Measurements from ENCODE around the gene HELZ. TPM values are rescaled to one million over a fixed set of nuclear protein-coding genes. Genes with fewer than 3 reads are reported as not detected.
"Not testable (repeated sequence)": the region's sequence is repeated elsewhere in the genome, so short reads cannot be mapped to it uniquely, and the experiment has no call there.

The HELZ gene
- total RNA-seq, 1 experiment from 2014 or later = 22.9 TPM

DNA sequence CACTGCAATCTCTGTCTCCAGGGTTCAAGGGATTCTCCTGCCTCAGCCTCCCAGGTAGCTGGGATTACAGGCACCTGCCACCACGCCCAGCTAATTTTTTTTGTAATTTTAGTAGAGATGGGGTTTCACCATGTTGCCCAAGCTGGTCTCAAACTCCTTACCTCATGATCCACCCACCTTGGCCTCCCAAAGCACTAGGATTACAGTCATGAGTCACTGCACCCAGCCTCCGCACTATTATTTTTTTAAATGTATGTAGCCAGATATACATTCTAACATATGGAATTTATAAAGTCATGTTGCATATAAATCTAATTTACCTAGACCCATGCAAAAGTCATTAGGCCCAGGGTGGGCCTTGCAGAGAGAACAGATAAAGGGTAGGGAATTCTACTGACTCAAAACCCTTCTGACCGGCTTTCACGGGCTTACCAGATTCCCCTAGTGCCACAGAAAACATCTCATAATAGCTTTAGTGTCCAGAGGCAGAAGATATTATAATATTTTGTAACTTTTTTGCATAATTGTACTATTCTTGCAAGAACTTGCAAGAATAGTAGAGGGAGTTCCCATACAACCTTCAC lies 20.5 kb upstream of the HELZ start:
- no peak for DNase-seq (ENCODE audit: low spot score)

GRCh38 chr17:67262435-67263117 lies 17.6 kb upstream of the HELZ start:
- DNase-seq (ENCODE audit: low spot score) = no peak

DNA sequence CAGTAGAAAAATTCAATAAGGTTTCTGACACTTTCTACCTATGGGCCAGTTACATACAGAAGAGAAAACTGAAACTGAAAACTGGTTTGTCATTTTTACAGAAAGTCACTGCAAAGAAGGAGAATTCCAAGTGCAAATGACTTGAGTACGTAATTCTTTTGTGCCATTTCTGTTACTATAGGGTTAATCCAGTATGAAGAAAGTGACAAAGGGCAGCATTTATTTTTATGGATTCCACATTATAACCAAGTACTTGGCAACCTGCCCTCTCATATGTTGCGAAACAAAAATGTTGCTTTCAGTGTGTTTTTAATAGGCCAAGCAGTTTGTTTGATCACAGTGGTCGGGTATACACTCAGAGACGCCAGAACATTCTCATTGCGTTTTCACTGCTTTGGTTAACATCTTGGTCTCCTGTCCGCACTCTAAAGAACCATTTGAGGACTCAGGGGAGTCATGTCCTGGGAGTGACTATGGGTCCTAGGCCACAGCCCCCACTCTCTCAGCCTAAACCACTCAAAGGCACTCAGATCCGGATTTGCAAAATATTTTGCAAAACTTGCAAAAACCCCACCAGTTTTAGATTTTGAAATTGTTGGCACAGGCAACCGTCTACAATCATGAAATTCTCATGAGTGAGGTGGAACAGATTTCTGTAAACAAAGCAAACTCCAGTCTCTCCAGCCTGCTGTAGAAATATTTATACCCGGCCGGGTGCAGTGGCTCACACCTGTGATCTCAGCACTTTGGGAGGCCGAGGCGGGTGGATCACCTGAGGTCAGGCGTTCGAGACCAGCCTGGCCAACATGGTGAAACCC lies 15.4 kb upstream of the HELZ start:
- DNase-seq (ENCODE audit: low spot score) = peak; percentile 33

DNA sequence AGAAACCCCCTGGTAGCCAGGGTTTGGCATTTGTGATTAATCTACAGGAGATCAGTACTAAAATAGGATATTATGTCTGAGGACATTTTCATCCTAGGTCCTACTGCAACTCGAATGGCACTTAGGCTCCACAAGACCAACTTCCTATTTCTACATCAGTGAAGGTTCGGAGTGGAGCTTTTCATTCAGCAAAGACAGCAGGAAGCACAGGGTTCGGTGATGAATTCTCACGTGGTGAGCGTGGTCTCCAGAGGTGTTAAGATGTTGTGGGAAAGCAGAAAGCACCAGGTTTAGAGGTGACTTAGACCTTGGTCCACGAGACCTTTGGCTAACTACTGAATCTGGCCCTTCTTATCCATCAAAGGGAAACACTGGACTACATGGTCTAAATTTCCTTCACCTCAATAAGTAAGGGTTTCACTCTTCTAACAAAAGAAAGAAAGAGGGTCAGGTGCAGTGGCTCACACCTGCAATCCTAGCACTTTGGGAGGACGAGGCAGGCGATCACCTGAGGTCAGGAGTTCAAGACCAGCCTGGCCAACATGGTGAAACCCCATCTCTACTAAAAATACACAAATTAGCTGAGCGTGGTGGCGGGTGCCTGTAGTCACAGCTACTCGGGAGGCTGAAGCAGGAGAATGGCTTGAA lies 13.9 kb upstream of the HELZ start:
- DNase-seq (ENCODE audit: low spot score) = no peak

- DNase-seq (ENCODE audit: low spot score) = no peak
These were observed 11.2 kb upstream of the HELZ start for GRCh38 chr17:67256075-67256732.

DNA sequence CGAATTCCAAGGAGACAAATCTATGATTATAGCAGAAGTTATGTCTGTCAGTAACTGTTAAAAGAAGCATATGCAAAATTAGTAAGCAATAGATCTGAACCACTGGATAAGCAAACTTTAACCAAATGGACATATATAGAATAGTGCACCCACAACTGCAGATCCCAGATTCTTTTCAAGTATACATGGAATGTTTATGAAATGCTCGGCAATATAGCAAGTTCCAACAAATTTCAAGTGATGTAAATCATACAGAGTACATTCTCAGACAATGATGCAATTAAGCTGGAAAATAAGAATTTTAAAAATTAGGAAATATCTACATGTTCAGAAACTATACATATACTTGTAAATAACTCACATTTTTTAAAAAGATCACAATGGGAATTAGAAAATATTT lies 8.4 kb upstream of the HELZ start:
- DNase-seq (ENCODE audit: low spot score) = no peak

GRCh38 chr17:67251586-67251985 lies 6.6 kb upstream of the HELZ start:
- not testable (repeated sequence) for DNase-seq (ENCODE audit: low spot score)

GRCh38 chr17:67248291-67248690 lies 3.3 kb upstream of the HELZ start:
- no peak for DNase-seq (ENCODE audit: low spot score)

DNA sequence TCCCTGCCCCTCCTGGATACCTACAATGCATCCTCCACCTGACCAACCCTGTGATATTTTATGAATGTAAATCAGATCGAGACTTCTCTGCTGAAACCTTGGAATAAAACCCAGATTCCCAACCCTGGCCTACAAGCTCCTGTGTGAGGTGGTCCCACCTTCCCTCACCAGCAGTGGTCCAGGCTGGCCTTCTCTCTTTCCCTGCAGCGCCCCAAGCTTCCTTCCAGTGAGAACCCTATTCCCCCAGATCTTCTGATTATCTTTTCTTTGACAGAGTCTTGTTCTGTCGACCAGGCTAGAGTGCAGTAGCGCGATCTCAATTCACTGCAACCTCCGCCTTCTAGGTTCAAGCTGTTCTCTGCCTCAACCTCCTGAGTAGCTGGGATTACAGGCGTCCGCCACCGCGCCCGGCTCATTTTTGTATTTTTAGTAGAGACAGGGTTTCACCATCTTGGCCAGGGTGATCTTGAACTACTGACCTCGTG lies 2.5 kb upstream of the HELZ start:
- no peak for DNase-seq (ENCODE audit: low spot score)

DNA sequence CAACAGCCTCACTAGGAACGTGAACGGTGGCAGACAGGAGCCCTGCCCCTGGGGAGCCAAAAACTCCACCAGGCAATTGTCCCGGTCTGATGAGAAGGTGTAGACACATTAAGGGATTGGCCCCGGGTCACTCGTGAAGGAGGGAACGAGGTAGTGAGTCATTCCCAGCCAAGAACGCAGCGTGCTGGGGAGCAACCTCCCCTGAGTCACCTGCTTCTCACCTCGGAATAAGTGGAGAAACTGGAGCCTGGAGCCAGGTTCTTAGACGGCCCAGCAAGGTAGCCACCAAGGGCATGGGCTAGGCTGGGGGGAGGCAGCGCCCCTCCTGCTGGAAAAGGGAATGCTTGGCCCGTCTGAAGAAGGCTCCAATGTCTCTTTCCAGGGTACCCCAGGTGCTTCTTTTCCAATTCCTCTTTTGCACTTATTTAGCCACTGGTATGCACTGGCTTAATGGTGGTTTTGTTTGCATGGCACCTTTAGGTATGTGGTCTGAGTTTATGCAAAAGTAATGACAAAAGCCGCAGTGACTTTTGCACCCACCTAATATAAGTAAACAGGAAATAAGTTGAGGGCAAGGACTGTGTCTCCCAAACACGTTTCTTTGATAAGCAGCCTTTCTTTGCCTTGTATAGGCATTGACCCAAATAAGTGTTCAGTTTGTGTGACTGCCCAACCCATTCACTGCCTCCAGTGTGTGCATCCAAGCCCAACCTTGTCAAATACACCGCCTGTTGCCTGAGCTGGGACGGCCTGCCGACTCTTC lies 1.8 kb upstream of the HELZ start:
- DNase-seq (ENCODE audit: low spot score) = peak; percentile 94

- DNase-seq (ENCODE audit: low spot score) = no peak
These were observed 1.3 kb upstream of the HELZ start for GRCh38 chr17:67246403-67246652.

- DNase-seq (ENCODE audit: low spot score) = peak; percentile 60
These were observed 852 bp upstream of the HELZ start for GRCh38 chr17:67245694-67246402.

DNA sequence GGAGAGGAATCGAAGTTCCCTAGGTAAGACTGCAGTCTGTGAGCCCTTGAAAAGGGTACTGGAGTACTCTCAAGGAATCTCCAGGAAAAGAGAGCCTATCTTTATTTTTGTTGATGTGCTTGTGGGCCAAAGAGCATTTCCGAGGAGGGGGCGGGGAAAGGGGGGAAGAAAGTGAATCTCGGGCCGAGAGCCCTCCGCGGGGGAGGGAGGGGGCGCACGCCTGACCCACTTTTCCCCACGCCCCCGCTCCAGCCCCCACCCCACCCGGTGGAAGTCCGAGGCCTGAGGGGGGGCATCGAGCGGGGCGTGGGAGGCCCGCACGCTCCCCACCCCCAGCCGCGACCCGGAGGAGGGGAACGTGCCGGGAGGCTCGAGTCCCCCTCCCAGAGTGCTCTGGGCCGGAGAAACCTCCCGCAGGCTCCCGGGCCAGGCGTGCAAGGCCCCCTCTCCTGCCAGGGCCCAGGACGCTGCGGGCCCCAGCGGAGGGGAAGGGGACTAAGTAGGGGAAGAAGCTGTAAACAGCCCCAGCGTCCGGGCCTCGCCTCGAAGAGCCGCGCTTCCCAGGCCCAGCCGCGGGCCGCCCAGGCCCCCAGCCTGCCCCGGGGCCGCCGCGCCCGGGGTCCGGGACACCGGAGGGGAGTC lies 444 bp downstream of the HELZ start:
- no peak for DNase-seq (ENCODE audit: low spot score)

DNA sequence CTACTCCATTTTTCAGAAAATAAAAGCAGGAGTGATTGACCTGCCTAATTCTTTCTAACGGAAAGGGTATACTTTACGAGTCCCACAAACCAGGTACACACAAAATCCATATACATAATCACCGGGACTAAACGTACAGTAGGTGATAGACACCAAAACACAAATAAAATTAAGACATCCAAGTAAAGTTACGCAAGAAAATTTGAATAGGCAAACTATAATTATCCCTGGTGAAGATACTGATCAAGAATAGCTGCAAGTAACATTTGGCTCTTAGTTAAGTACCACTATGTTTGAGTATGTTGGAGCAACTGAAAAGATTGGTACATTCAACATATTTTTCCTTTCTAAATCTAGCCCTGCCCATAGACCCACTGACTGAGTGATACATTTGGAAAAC lies 1.7 kb downstream of the HELZ start:
- DNase-seq (ENCODE audit: low spot score) = no peak

- DNase-seq (ENCODE audit: low spot score) = no peak
These were observed 3.2 kb downstream of the HELZ start for GRCh38 chr17:67241719-67242341.

GRCh38 chr17:67239597-67239996 lies 5.4 kb downstream of the HELZ start:
- DNase-seq (ENCODE audit: low spot score) = no peak

DNA sequence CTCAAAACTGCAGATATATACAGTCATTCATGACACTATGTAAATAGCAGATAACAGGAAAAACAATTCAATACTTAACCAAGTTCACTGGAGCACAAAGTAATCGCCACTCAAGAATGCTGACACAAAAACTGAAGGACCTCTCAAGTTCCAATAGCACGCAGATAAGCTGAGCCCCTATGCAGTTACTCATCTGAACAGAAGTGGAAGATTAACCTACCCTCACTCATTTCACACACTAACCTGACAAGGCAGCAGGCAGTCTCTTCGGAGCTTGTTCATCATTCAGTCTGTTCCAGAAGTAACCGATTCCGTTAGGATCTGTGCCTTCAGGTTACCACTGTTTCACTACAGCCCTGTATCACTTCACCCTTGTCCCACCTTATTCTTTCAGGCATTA lies 6.0 kb downstream of the HELZ start:
- DNase-seq (ENCODE audit: low spot score) = no peak

DNA sequence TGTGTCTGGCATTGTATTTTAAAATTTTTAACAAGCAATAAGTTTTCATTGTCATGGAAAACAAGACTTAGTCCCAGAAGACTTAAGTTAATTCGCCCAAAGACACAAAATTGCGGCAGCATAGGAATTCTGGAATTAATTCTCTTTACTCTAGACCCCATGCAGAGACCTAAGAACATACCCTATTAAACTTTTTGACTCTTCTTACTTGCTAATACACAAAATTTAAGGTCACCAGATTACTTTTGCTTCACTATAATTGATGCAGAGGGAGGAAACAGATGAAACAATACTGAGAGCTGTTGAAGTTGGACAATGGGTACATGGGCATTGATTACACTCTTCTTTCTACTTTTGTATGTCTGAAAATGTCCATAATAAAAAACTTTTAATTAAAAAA lies 12.6 kb downstream of the HELZ start:
- no peak for DNase-seq (ENCODE audit: low spot score)

DNA sequence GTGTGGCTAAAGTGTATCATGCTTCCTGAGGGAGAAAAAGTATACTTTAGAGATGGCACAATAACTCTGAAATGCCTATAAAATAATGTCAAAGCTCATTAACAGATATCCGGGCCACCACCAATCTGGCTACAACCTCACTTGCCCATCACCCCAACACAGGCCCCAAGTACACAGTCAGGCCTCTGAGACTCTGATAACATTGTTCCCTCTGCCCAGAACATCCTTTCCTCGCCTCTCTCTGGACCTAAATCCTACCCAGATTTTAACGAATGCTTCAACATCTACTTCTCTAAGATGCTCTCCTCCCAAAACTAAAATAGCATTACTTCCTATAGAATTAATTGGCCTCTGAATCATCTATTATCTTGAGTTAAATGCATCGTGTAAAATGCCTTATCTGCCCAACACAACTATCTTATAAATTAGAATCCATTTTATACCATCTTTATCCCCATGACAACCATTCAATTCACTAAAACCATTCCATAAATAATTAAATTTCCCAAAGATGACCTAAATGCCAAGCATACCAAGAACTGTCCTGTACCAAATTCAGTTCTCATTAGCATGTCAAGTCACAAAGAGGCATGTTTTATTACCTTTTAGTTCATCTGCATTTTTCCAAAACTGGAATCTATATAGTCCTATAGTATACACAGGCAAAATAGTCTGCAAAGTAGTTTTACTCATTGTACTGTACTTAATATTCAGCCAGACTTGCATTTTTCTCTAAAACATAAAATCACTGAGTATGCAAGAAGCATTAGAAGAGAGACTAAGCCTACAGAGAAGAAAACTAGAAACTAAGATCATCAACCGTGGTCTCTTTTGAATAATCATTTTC lies 15.7 kb downstream of the HELZ start:
- no peak for DNase-seq (ENCODE audit: low spot score)

All from HT-29 (cell line).